HUES6 (cell line): ENCODE results near the gene KLHL29.

Source experiments
- H3K27ac ChIP-seq: 2 replicates; pipeline ENCODE4 v1.7.0; 2013; ENCODE audit warnings: low read depth, mild to moderate bottlenecking, low read length, inconsistent platforms
- H3K27me3 ChIP-seq: 2 replicates; pipeline ENCODE4 v1.6.1; 2013; ENCODE audit warnings: low read length; ENCODE audit not compliant: control insufficient read depth, insufficient read depth
- H3K36me3 ChIP-seq: 2 replicates; pipeline ENCODE4 v1.6.1; 2013; ENCODE audit warnings: low read length; ENCODE audit not compliant: control insufficient read depth, insufficient read depth
- H3K4me1 ChIP-seq: 2 replicates; pipeline ENCODE4 v1.6.1; 2013; ENCODE audit warnings: low read length; ENCODE audit not compliant: control insufficient read depth, insufficient read depth
- H3K4me3 ChIP-seq: 2 replicates; pipeline ENCODE4 v1.5.1; 2013; ENCODE audit warnings: low read depth, low read length
- H3K9ac ChIP-seq: one replicate; pipeline ENCODE4 v1.6.1; 2013; ENCODE audit warnings: mild to moderate bottlenecking, low read length
- H3K9me3 ChIP-seq: 2 replicates; pipeline ENCODE4 v1.6.1; 2013; ENCODE audit warnings: low read depth, low read length; ENCODE audit not compliant: control insufficient read depth, insufficient read depth

The KLHL29 gene

GRCh38 chr2:23351388-23352141 lies 33.4 kb upstream of the KLHL29 start:
- Histone ChIP-seq H3K27me3 (peaks cover 15% of the 10 kb centered on the region), H3K9ac (peak overlapping the region; percentile 36), H3K4me1 (peaks cover 11% of the 10 kb centered on the region), H3K4me3 (no peak overlapping the region; the same call in 1 of the 2 replicates), H3K27ac (no peak overlapping the region), H3K9me3 (no peaks in the 10 kb centered on the region), H3K36me3 (no peaks in the 10 kb centered on the region)

- Histone ChIP-seq H3K27me3 (peaks cover 15% of the 10 kb centered on the region), H3K4me1 (peaks cover 11% of the 10 kb centered on the region), H3K4me3 (no peak overlapping the region), H3K9me3 (no peaks in the 10 kb centered on the region), H3K36me3 (no peaks in the 10 kb centered on the region), H3K27ac (no peak overlapping the region), H3K9ac (no peak overlapping the region)
Measured at GRCh38 chr2:23354554-23354953, 30.4 kb upstream of the KLHL29 start.

- peaks cover 11% of the 10 kb centered on the region for H3K4me1 ChIP-seq
- no peak overlapping the region for H3K9ac ChIP-seq
- H3K27me3 ChIP-seq, result peaks cover 15% of the 10 kb centered on the region
- H3K27ac ChIP-seq, result no peak overlapping the region
- H3K36me3 ChIP-seq, result no peaks in the 10 kb centered on the region
- no peaks in the 10 kb centered on the region for H3K9me3 ChIP-seq
- H3K4me3 ChIP-seq, result no peak overlapping the region
Measured at GRCh38 chr2:23355001-23355400, 30.0 kb upstream of the KLHL29 start.

GRCh38 chr2:23356711-23357110 lies 28.3 kb upstream of the KLHL29 start:
- Histone ChIP-seq H3K9me3 (no peaks in the 10 kb centered on the region), H3K9ac (no peak overlapping the region), H3K4me1 (peaks cover 5% of the 10 kb centered on the region), H3K4me3 (no peak overlapping the region), H3K36me3 (no peaks in the 10 kb centered on the region), H3K27ac (no peak overlapping the region), H3K27me3 (peaks cover 15% of the 10 kb centered on the region)

- Histone ChIP-seq H3K36me3 (no peaks in the 10 kb centered on the region), H3K9ac (no peak overlapping the region), H3K4me3 (no peak overlapping the region), H3K27me3 (peaks cover 8% of the 10 kb centered on the region), H3K4me1 (peaks cover 12% of the 10 kb centered on the region), H3K27ac (no peak overlapping the region), H3K9me3 (no peaks in the 10 kb centered on the region)
Measured at GRCh38 chr2:23359631-23360567, 25.1 kb upstream of the KLHL29 start.

- H3K27ac ChIP-seq, result no peak overlapping the region
- no peaks in the 10 kb centered on the region for H3K9me3 ChIP-seq
- H3K27me3 ChIP-seq, result peaks cover 8% of the 10 kb centered on the region
- H3K9ac ChIP-seq, result no peak overlapping the region
- H3K4me1 ChIP-seq, result peaks cover 12% of the 10 kb centered on the region
- H3K4me3 ChIP-seq, result no peak overlapping the region
- no peaks in the 10 kb centered on the region for H3K36me3 ChIP-seq
Measured at GRCh38 chr2:23360571-23361125, 24.3 kb upstream of the KLHL29 start.

GRCh38 chr2:23361152-23361551 lies 23.8 kb upstream of the KLHL29 start:
- no peak overlapping the region for H3K4me3 ChIP-seq
- H3K9ac ChIP-seq, result no peak overlapping the region
- no peaks in the 10 kb centered on the region for H3K9me3 ChIP-seq
- no peaks in the 10 kb centered on the region for H3K36me3 ChIP-seq
- peaks cover 12% of the 10 kb centered on the region for H3K4me1 ChIP-seq
- H3K27ac ChIP-seq, result no peak overlapping the region
- H3K27me3 ChIP-seq, result peaks cover 8% of the 10 kb centered on the region

GRCh38 chr2:23363268-23363667 lies 21.7 kb upstream of the KLHL29 start:
- no peaks in the 10 kb centered on the region for H3K36me3 ChIP-seq

GRCh38 chr2:23363831-23364230 lies 21.1 kb upstream of the KLHL29 start:
- Histone ChIP-seq H3K9me3 (no peaks in the 10 kb centered on the region), H3K27me3 (peaks cover 8% of the 10 kb centered on the region), H3K4me1 (peaks cover 12% of the 10 kb centered on the region), H3K36me3 (no peaks in the 10 kb centered on the region), H3K4me3 (no peak overlapping the region), H3K27ac (no peak overlapping the region), H3K9ac (no peak overlapping the region)

More at GRCh38 chr2:23363268-23363667, 21.7 kb upstream of the KLHL29 start:
- Histone ChIP-seq H3K9me3 (no peaks in the 10 kb centered on the region), H3K27ac (no peak overlapping the region), H3K4me1 (peaks cover 12% of the 10 kb centered on the region), H3K4me3 (no peak overlapping the region), H3K27me3 (peaks cover 8% of the 10 kb centered on the region), H3K9ac (no peak overlapping the region)

GRCh38 chr2:23366720-23367119 lies 18.3 kb upstream of the KLHL29 start:
- H3K36me3 ChIP-seq, result no peaks in the 10 kb centered on the region
- no peak overlapping the region for H3K9ac ChIP-seq
- no peak overlapping the region for H3K27ac ChIP-seq
- peaks cover 12% of the 10 kb centered on the region; the same call in 1 of the 2 replicates for H3K4me1 ChIP-seq
- no peaks in the 10 kb centered on the region for H3K9me3 ChIP-seq
- H3K27me3 ChIP-seq, result peaks cover 4% of the 10 kb centered on the region; the same call in 1 of the 2 replicates
- no peak overlapping the region for H3K4me3 ChIP-seq

GRCh38 chr2:23367760-23368159 lies 17.2 kb upstream of the KLHL29 start:
- Histone ChIP-seq H3K27me3 (no peaks in the 10 kb centered on the region), H3K4me3 (no peak overlapping the region), H3K27ac (no peak overlapping the region)

More at GRCh38 chr2:23367760-23368159, 17.2 kb upstream of the KLHL29 start:
- Histone ChIP-seq H3K4me1 (peaks cover 12% of the 10 kb centered on the region; the same call in 1 of the 2 replicates), H3K36me3 (no peaks in the 10 kb centered on the region), H3K9me3 (no peaks in the 10 kb centered on the region), H3K9ac (no peak overlapping the region)
